NCI-H446 treated with DMSO at 0.1 percent for 48 hours (cell line): ENCODE data around the gene USP3.
A peak's percentile ranks its signal among the peaks of the same experiment; 100 is the strongest.

Experiments
- DNase-seq: peaks from one replicate; lab custom pipeline; 2025; lab: John Stamatoyannopoulos, UW

Gene USP3

DNA sequence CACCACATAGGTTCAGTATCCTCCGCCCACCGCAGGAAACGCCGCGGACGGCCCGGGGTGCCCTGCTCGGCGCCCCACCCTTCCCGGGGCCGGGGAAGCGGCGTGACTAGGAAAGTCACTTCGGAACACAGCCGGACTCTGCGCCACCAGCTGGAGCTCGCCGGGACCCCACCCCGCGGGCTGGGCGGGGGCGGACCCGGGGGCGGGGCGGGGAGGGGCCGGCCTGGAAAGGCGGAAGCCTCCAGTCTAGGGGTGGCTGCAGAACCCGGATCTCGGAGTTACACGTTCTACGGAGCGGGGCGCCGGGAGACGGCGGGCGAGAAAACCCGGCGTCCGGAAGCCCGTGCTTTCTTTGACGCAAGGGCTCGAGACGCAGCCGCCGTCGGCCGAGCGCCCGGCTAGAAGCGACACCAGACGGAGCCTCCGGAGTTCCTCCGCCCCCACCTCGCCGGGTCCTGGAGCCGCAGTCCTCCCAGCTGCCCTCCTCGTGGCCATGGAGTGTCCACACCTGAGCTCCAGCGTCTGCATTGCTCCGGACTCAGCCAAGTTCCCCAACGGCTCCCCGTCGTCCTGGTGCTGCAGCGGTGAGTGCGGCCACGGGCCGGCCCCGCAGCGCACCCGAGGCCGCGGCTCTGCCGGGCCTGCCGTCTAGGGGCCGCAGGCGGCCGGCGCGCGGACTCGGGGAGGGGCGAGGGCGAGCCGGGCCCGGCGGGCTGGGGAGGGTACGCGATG is at the start of gene USP3:
USP3 (plus strand) TSS at position 347 of the 732 bp plus-strand sequence; CDS start at position 494, 147 bp downstream.
- peak; percentile 81 for DNase-seq

DNA sequence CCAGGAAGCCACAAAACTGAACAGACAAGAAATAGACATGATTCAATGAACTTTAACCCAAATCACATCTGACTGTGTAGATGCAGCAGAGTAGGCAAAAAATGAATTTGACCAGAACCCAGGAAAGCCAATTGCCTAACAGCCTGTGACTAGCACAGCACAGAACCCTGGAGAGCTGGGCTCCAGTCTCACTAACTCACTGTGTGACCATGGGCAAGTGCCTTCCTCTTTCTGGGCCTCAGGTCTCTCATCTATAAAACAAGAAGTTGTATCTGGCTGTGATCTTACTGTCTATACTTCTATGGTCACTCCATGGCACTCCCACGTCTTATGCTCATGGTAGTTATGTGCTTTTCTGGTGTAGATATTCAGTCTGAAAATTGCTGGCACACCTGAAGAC is 48.1 kb upstream of the USP3 start:
- DNase-seq: no peak

- DNase-seq: no peak
These were observed 47.0 kb upstream of the USP3 start for GRCh38 chr15:63457379-63457778.

DNA sequence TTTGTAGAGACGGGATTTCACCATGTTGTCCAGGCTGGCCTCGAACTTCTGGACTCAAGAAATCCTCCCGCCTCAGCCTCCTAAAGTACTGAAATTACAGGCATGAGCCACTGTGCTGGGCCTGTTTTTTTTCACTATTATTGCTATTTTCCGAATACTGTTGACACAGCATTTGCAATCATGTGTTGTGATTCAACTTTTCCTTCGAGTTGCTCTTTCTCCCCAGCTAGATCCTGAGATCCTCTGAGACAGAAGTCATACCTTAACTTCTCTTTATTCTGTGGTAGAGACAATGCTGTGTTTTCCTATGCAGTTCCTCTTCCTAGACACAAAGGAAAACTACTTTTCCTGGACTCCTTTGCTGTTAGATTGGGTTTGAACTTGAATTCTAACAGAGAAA is 46.4 kb upstream of the USP3 start:
- DNase-seq: no peak

DNA sequence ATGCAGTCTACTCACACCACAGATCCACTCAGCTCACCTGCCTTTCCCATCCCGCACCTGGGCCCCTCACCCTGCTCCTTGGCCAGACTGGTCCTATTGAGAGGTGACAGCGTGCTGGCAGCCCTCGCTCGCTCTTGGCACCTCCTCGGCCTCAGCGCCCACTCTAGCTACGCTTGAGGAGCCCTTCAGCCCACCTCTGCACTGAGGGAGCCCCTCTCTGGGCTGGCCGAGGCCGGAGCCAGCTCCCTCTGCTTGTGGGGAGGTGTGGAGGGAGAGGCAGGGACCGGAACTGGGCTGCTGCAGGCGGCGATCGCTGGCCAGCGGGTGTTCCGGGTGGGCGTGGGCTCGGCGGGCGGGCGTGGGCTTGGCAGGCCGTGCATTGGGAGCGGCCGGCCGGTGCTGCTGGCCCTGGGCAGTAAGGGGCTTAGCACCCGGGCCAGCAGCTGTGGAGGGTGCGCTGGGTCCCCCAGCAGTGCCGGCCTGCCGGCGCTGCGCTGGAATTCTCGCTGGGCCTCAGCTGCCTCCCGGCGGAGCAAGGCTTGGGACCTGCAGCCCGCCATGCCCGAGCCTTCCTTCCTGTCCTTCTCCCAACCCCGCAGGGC is 45.5 kb upstream of the USP3 start:
- no peak for DNase-seq

- DNase-seq: no peak
These were observed 43.9 kb upstream of the USP3 start for GRCh38 chr15:63460210-63461155.

- no peak for DNase-seq
These were observed 43.0 kb upstream of the USP3 start for GRCh38 chr15:63461230-63461985.

DNA sequence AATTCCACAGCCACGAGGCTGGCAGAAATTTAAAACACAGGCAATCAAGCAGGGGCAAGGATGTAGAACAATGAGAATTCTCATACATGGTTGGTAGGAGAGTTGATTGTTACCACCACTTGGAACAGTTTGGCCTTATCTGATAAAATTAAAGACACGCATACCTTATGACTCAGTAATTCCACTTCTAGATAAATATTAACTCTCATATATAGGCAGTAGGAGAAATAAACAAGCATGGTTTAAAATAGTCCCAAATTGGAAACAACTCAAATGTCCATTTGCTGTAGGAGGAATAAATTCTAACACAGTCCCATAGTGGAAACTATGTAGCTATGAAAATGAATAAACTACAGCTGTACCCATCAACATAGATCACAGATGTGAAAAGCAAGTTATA is 42.3 kb upstream of the USP3 start:
- no peak for DNase-seq

GRCh38 chr15:63463036-63463435 is 41.4 kb upstream of the USP3 start:
- DNase-seq: peak; percentile 37

DNA sequence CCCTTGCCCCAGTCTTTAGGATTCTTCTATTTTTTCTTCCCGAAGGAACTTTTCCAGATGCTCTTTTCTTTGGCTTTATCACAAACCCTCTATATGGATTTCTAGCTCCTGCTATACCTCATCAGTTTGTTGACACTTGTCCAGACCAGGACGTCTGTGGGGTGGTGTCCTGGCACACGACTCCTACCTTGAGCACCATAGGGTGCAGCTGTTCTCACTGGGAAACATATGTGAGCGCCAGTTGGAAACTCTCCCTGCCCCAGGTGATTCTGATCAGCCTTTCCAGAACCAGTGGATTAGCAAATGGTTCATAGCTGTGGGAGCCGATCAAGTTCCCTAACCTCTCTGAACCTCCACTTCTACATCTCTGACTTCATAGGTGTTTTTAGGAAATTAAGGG is 40.6 kb upstream of the USP3 start:
- no peak for DNase-seq

GRCh38 chr15:63465104-63465503 is 39.3 kb upstream of the USP3 start:
- DNase-seq: peak; percentile 40

- DNase-seq: peak; percentile 33
These were observed 37.8 kb upstream of the USP3 start for GRCh38 chr15:63466378-63467192.

GRCh38 chr15:63469190-63469589 is 35.2 kb upstream of the USP3 start:
- DNase-seq: no peak

- DNase-seq: no peak
These were observed 34.4 kb upstream of the USP3 start for GRCh38 chr15:63469984-63470383.

- no peak for DNase-seq
These were observed 31.2 kb upstream of the USP3 start for GRCh38 chr15:63473007-63473748.

GRCh38 chr15:63473749-63473998 is 30.7 kb upstream of the USP3 start:
- DNase-seq: no peak

- peak; percentile 67 for DNase-seq
These were observed 30.2 kb upstream of the USP3 start for GRCh38 chr15:63473999-63474809.

DNA sequence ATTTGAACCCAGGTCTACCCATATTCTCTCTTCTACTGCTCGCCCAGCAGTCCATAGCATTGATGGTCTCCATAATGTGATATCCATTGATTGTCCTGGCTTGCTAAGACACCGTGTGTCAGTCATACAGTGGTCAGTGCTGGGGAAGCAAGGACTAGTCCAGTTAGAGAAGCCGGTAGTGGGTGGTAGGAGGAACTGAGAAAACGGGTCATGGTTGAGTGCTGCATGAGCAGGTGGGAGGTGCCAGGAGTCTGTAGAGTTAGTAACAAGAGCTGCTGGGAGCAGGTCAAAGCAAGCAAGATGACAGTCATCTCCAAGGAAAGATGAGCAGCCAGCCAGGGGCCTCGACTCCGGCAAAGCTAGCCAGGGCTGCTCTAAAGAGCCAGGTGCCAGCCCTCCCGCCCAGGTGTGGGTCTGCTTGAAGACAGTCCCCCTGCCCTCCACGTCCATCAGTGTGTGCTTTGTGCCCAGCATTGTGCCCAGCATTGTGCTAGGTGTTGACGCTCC is 29.5 kb upstream of the USP3 start:
- peak; percentile 4 for DNase-seq

DNA sequence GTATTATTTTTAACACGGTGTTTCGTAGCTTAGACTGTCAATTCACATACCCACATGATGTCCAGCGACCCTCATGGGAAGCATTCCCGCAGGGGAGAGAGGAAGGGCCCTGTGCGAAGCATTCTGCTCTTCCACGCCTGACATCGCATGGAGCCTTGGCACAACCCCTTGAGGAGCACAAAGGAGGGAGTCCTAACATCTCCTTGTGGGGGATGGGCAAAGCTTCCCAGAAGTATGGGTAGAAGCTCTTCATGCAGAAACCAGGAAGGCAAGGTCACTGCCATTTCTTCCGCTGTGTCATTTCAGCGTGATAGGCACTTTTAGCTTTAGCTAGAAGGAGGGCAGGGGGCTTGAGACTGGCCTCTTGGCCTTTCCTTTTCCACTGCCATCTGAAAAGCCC is 28.7 kb upstream of the USP3 start:
- no peak for DNase-seq

DNA sequence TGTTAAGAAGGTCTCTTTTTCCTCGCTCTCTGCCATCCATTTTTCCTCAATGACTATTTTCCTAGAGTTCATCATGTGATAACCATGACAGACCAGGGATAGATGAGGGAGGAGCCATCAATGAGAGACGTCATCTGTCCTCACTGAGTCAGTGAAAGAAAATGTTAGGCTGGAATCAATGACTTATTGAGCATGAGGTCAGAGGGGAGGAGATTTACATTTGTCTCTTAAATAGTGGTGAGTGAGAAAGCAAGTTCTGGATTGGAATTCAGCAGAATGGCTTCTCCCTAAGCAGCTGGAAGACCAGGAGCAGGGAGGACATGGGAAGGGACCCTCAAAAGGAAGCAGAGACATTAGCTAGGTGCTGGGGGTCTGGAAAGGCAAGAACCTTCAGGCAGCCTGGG is 28.2 kb upstream of the USP3 start:
- no peak for DNase-seq
